Measurements from ENCODE around the gene TCF21. TPM values are rescaled to one million over a fixed set of nuclear protein-coding genes. Genes with fewer than 3 reads are reported as not detected.

Gene TCF21
- total and polyA plus RNA-seq, 2 experiments from 2014 or later: 0.17 to 0.19 TPM

DNA sequence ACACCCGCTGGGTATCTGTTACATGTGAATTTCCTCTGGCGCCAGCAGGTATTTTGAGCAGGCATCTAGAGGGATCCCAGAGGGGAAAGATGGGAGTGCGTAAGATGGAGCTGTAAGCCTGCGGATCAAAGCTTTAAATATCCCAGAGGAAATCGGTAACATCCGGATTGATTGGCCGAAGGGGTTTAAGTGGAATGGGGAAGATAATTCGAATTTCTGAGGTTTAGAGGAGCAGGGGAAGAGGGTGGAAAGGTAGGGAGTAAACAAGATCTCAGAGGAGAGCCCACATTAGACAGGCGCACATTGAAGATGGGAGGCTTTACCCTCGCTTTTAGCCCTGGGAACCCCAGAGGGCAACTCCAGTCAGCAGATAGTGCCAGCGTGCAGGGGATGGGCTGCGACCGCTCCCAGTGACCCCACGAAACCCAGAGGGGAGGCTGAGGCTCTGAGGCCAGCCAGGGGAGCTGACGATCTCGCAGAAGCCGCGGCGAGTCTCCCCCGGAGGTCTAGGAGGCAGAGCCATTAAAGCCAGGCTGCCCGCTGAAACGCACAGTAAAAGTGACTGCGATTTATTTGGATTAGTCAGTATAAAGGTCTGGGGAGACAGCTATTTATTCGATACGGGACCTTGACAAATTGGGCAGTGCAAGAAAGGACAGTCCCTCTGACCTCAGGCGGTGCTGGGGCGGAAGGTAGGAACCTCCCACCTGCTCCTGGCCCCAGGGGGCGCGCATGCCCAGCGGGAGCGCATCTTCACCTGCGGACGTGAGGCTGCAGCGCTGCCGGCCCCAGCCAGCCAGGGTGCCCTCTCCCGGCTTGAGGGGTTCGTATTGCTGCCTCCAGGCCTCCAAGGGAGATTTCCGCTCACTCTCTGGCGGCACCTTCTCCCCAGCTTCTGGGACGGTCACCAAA lies 34.3 kb upstream of the TCF21 start:
- H3K79me2 ChIP-seq (replicated peaks; ENCODE audit: insufficient read depth): no peaks in the 10 kb centered on the region
- H3K4me3 ChIP-seq: peak overlapping the region; percentile 73
- Mint-ChIP-seq H3K27ac (no peak overlapping the region), H3K36me3 (ENCODE audit: low read depth) (no peaks in the 10 kb centered on the region), H3K4me3 (peak overlapping the region; percentile 80), H3K4me1 (peaks cover 28% of the 10 kb centered on the region; the same call in 2 of the 3 replicates), H3K9me3 (no peaks in the 10 kb centered on the region; the same call in 2 of the 3 replicates), H3K27me3 (ENCODE audit: insufficient read depth, low read depth, poor library complexity) (peaks cover 27% of the 10 kb centered on the region)
- peak; percentile 81 for ATAC-seq
- peaks cover 61% of the 10 kb centered on the region for H3K27me3 ChIP-seq (ENCODE audit: insufficient read depth)
- H2AFZ ChIP-seq: peak overlapping the region; percentile 96
- H3F3A ChIP-seq (replicated peaks; ENCODE audit: low read depth): no peaks in the 10 kb centered on the region
- H3K4me1 ChIP-seq (ENCODE audit: insufficient read depth): peaks cover 20% of the 10 kb centered on the region
- peak; percentile 74 for DNase-seq (ENCODE audit: low spot score)
- no peaks in the 10 kb centered on the region for H4K20me1 ChIP-seq (replicated peaks; ENCODE audit: insufficient read depth)
- H3K9me2 ChIP-seq (ENCODE audit: insufficient read depth): no peaks in the 10 kb centered on the region
- H3K4me2 ChIP-seq: peak overlapping the region; percentile 86
- no peaks in the 10 kb centered on the region for H3K36me3 ChIP-seq (ENCODE audit: insufficient read depth)
- TF ChIP-seq EZH2 (IDR thresholded peaks at IDR 0.05; ENCODE audit: low read depth, unreplicated experiment) (peak; percentile 48), ZNF331 (CRISPR knock-in tag; IDR thresholded peaks at IDR 0.05; ENCODE audit: low read depth) (no peak), JUNB (IDR thresholded peaks at IDR 0.05; ENCODE audit: unreplicated experiment) (no peak), ZNF114 (CRISPR knock-in tag; IDR thresholded peaks at IDR 0.05) (no peak), NANOG (IDR thresholded peaks at IDR 0.05; ENCODE audit: borderline replicate concordance) (no peak), POLR2AphosphoS5 (IDR thresholded peaks at IDR 0.05; ENCODE audit: low read depth) (no peak), STAT1 (IDR thresholded peaks at IDR 0.05; ENCODE audit: unreplicated experiment) (no peak)
- TF ChIP-seq, protein P1, sequence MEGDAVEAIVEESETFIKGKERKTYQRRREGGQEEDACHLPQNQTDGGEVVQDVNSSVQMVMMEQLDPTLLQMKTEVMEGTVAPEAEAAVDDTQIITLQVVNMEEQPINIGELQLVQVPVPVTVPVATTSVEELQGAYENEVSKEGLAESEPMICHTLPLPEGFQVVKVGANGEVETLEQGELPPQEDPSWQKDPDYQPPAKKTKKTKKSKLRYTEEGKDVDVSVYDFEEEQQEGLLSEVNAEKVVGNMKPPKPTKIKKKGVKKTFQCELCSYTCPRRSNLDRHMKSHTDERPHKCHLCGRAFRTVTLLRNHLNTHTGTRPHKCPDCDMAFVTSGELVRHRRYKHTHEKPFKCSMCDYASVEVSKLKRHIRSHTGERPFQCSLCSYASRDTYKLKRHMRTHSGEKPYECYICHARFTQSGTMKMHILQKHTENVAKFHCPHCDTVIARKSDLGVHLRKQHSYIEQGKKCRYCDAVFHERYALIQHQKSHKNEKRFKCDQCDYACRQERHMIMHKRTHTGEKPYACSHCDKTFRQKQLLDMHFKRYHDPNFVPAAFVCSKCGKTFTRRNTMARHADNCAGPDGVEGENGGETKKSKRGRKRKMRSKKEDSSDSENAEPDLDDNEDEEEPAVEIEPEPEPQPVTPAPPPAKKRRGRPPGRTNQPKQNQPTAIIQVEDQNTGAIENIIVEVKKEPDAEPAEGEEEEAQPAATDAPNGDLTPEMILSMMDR (conservative IDR thresholded peaks at IDR 0.05; ENCODE audit: low read depth in 2 of 2): peak in 1 of 2 experiments; percentile 42; a peak in 3 of 4 replicates
- TF ChIP-seq, protein P2, sequence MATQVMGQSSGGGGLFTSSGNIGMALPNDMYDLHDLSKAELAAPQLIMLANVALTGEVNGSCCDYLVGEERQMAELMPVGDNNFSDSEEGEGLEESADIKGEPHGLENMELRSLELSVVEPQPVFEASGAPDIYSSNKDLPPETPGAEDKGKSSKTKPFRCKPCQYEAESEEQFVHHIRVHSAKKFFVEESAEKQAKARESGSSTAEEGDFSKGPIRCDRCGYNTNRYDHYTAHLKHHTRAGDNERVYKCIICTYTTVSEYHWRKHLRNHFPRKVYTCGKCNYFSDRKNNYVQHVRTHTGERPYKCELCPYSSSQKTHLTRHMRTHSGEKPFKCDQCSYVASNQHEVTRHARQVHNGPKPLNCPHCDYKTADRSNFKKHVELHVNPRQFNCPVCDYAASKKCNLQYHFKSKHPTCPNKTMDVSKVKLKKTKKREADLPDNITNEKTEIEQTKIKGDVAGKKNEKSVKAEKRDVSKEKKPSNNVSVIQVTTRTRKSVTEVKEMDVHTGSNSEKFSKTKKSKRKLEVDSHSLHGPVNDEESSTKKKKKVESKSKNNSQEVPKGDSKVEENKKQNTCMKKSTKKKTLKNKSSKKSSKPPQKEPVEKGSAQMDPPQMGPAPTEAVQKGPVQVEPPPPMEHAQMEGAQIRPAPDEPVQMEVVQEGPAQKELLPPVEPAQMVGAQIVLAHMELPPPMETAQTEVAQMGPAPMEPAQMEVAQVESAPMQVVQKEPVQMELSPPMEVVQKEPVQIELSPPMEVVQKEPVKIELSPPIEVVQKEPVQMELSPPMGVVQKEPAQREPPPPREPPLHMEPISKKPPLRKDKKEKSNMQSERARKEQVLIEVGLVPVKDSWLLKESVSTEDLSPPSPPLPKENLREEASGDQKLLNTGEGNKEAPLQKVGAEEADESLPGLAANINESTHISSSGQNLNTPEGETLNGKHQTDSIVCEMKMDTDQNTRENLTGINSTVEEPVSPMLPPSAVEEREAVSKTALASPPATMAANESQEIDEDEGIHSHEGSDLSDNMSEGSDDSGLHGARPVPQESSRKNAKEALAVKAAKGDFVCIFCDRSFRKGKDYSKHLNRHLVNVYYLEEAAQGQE (IDR thresholded peaks at IDR 0.05; ENCODE audit: unreplicated experiment): no peak
- TF ChIP-seq, protein P3, sequence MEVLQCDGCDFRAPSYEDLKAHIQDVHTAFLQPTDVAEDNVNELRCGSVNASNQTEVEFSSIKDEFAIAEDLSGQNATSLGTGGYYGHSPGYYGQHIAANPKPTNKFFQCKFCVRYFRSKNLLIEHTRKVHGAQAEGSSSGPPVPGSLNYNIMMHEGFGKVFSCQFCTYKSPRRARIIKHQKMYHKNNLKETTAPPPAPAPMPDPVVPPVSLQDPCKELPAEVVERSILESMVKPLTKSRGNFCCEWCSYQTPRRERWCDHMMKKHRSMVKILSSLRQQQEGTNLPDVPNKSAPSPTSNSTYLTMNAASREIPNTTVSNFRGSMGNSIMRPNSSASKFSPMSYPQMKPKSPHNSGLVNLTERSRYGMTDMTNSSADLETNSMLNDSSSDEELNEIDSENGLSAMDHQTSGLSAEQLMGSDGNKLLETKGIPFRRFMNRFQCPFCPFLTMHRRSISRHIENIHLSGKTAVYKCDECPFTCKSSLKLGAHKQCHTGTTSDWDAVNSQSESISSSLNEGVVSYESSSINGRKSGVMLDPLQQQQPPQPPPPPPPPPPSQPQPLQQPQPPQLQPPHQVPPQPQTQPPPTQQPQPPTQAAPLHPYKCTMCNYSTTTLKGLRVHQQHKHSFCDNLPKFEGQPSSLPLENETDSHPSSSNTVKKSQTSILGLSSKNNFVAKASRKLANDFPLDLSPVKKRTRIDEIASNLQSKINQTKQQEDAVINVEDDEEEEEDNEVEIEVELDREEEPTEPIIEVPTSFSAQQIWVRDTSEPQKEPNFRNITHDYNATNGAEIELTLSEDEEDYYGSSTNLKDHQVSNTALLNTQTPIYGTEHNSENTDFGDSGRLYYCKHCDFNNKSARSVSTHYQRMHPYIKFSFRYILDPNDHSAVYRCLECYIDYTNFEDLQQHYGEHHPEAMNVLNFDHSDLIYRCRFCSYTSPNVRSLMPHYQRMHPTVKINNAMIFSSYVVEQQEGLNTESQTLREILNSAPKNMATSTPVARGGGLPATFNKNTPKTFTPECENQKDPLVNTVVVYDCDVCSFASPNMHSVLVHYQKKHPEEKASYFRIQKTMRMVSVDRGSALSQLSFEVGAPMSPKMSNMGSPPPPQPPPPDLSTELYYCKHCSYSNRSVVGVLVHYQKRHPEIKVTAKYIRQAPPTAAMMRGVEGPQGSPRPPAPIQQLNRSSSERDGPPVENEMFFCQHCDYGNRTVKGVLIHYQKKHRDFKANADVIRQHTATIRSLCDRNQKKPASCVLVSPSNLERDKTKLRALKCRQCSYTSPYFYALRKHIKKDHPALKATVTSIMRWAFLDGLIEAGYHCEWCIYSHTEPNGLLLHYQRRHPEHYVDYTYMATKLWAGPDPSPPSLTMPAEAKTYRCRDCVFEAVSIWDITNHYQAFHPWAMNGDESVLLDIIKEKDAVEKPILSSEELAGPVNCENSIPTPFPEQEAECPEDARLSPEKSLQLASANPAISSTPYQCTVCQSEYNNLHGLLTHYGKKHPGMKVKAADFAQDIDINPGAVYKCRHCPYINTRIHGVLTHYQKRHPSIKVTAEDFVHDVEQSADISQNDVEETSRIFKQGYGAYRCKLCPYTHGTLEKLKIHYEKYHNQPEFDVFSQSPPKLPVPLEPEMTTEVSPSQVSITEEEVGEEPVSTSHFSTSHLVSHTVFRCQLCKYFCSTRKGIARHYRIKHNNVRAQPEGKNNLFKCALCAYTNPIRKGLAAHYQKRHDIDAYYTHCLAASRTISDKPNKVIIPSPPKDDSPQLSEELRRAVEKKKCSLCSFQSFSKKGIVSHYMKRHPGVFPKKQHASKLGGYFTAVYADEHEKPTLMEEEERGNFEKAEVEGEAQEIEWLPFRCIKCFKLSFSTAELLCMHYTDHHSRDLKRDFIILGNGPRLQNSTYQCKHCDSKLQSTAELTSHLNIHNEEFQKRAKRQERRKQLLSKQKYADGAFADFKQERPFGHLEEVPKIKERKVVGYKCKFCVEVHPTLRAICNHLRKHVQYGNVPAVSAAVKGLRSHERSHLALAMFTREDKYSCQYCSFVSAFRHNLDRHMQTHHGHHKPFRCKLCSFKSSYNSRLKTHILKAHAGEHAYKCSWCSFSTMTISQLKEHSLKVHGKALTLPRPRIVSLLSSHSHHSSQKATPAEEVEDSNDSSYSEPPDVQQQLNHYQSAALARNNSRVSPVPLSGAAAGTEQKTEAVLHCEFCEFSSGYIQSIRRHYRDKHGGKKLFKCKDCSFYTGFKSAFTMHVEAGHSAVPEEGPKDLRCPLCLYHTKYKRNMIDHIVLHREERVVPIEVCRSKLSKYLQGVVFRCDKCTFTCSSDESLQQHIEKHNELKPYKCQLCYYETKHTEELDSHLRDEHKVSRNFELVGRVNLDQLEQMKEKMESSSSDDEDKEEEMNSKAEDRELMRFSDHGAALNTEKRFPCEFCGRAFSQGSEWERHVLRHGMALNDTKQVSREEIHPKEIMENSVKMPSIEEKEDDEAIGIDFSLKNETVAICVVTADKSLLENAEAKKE (CRISPR knock-in tag; IDR thresholded peaks at IDR 0.05): no peak
- H3K27ac ChIP-seq (ENCODE audit: low read depth): no peak overlapping the region

All from GM23338 (cell line).